Liver (tissue), 9 donors: ENCODE data around the gene ADGRA3. TPM values are rescaled to one million over a fixed set of nuclear protein-coding genes. Genes with fewer than 3 reads are reported as not detected.
A peak's percentile ranks its signal among the peaks of the same experiment; 100 is the strongest.

ENCODE experiments used
- DNase-seq: peaks from one replicate; pipeline ENCODE4 v3.0.0-alpha.2; 2017; ENCODE audit warnings: low spot score
- H3K27ac ChIP-seq, 2 donors: one replicate each; pipeline ENCODE4 v1.7.0; 2013; ENCODE audit warnings: inconsistent platforms in 2 of 2, low read length in 2 of 2, control low read depth in 1 of 2, low read depth in 1 of 2, mild to moderate bottlenecking in 1 of 2
- H3K27me3 ChIP-seq, 4 donors: one replicate each; pipeline versions ENCODE4 v1.6.1 to v1.7.0; 2013; ENCODE audit warnings: low read length in 3 of 4, inconsistent platforms in 1 of 4, mild to moderate bottlenecking in 1 of 4, moderate library complexity in 1 of 4; ENCODE audit not compliant: control insufficient read depth in 4 of 4, insufficient read depth in 4 of 4
- H3K36me3 ChIP-seq, 4 donors: one replicate each; pipeline versions ENCODE4 v1.6.1 to v1.7.0; 2013; ENCODE audit warnings: low read length in 3 of 4, mild to moderate bottlenecking in 3 of 4, low read depth in 1 of 4, moderate library complexity in 1 of 4; ENCODE audit not compliant: control insufficient read depth in 4 of 4, insufficient read depth in 3 of 4
- H3K4me1 ChIP-seq, 4 donors: one replicate each; pipeline versions ENCODE4 v1.6.1 to v1.7.0; 2013; ENCODE audit warnings: low read length in 3 of 4, mild to moderate bottlenecking in 3 of 4, moderate library complexity in 1 of 4; ENCODE audit not compliant: control insufficient read depth in 4 of 4, insufficient read depth in 4 of 4
- H3K4me3 ChIP-seq, 3 donors: one replicate each; pipeline versions ENCODE4 v1.6.1 to v1.7.0; 2013; ENCODE audit warnings: low read length in 3 of 3, control low read depth in 1 of 3, low read depth in 1 of 3, mild to moderate bottlenecking in 1 of 3
- H3K9ac ChIP-seq, 2 donors: one replicate each; pipeline ENCODE4 v1.7.0; 2013; ENCODE audit warnings: low read length in 2 of 2, mild to moderate bottlenecking in 2 of 2, moderate library complexity in 2 of 2, control low read depth in 1 of 2, low read depth in 1 of 2
- H3K9me3 ChIP-seq, 4 donors: one replicate each; pipeline versions ENCODE4 v1.6.1 to v1.7.0; 2013; ENCODE audit warnings: low read length in 3 of 4; ENCODE audit not compliant: control insufficient read depth in 4 of 4
- CTCF ChIP-seq: fragments of 150-350 bp; IDR thresholded peaks from 2 replicates; pipeline ENCODE4 v1.5.1; 2017; ENCODE audit warnings: improper control_type of control experiment, low read depth, low read length; ENCODE audit not compliant: missing input control
- EGR1 ChIP-seq, 2 donors: IDR thresholded peaks; 2 replicates each; pipeline ENCODE4 v1.6.1; 2016 to 2018; ENCODE audit warnings: antibody characterized with exemption in 2 of 2, low read depth in 2 of 2
- FOXA1 ChIP-seq: IDR thresholded peaks from 2 replicates; pipeline ENCODE4 v1.6.1; 2016; ENCODE audit warnings: antibody characterized with exemption
- FOXA2 ChIP-seq: IDR thresholded peaks from 2 replicates; pipeline ENCODE4 v1.6.1; 2016; ENCODE audit warnings: antibody characterized with exemption
- HNF4A ChIP-seq, 2 donors: conservative IDR thresholded peaks; 2 replicates each; pipeline ENCODE4 v1.6.1; 2016; ENCODE audit warnings: antibody characterized with exemption in 2 of 2, mild to moderate bottlenecking in 2 of 2
- HNF4G ChIP-seq: IDR thresholded peaks from 2 replicates; pipeline ENCODE4 v1.6.1; 2016; ENCODE audit warnings: antibody characterized with exemption
- JUND ChIP-seq, 2 donors: IDR thresholded peaks; 2 replicates each; pipeline ENCODE4 v1.6.1; 2016; ENCODE audit warnings: antibody characterized with exemption in 2 of 2
- MAX ChIP-seq: IDR thresholded peaks from 2 replicates; pipeline ENCODE4 v1.6.1; 2016; ENCODE audit warnings: antibody characterized with exemption
- NR2F2 ChIP-seq: IDR thresholded peaks from 2 replicates; pipeline ENCODE4 v1.6.1; 2016; ENCODE audit warnings: antibody characterized with exemption
- RAD21 ChIP-seq, 2 donors: IDR thresholded peaks; 2 replicates each; pipeline ENCODE4 v1.6.1; 2016; ENCODE audit warnings: antibody characterized with exemption in 2 of 2, mild to moderate bottlenecking in 2 of 2
- REST ChIP-seq: IDR thresholded peaks from 2 replicates; pipeline ENCODE4 v1.6.1; 2016; ENCODE audit warnings: antibody characterized with exemption, mild to moderate bottlenecking
- RXRA ChIP-seq, 2 donors: IDR thresholded peaks; 2 replicates each; pipeline ENCODE4 v1.6.1; 2017 to 2018; ENCODE audit warnings: antibody characterized with exemption in 2 of 2, mild to moderate bottlenecking in 1 of 2
- SP1 ChIP-seq: IDR thresholded peaks from 2 replicates; pipeline ENCODE4 v1.6.1; 2018; ENCODE audit warnings: antibody characterized with exemption, mild to moderate bottlenecking
- TAF1 ChIP-seq: conservative IDR thresholded peaks from 2 replicates; pipeline ENCODE4 v1.6.1; 2016; ENCODE audit warnings: antibody characterized with exemption, mild to moderate bottlenecking
- ZBTB33 ChIP-seq: IDR thresholded peaks from 2 replicates; pipeline ENCODE4 v1.6.1; 2016; ENCODE audit warnings: antibody characterized with exemption
- WGBS: extraction: QIAGEN DNeasy Blood & Tissue Kit; methylation state at CpG from one replicate; pipeline ENCODE4 v1.1.7; 2013; 5-methylcytosine and 5-hydroxymethylcytosine counted together
- polyA plus RNA-seq, 2 donors: library from polyadenylated mRNA; stranded (reverse) in 1 of 2; unstranded in 1 of 2; fragments of 200-250 nt in 1 of 2; fragments of >200 nt in 1 of 2; fragmentation: Nextera tagmentation in 1 of 2; extraction: Ambion mirVana in 1 of 2; gene quantifications; one replicate each; pipeline versions ENCODE4 v1.2.1 to v1.2.3, GENCODE V29; 2013 to 2015
- total RNA-seq, 2 donors: library from RNA; depleted of rRNA; stranded (reverse); fragments of >200 nt; gene quantifications; one replicate each; pipeline ENCODE4 v1.2.3, GENCODE V29; 2014
- donor health status: healthy.
- donor health status: healthy.
- donor health status: healthy.
- donor health status: healthy.
- donor health status: healthy.

The ADGRA3 gene
- total RNA-seq (100 to 1,000 TPM in 1 of 2 donors, 10 to 100 TPM in 1; 15.2 to 239 TPM), polyA plus RNA-seq (10 to 100 TPM; 26.7 to 38.5 TPM)

GRCh38 chr4:22515888-22516541 is at the start of gene ADGRA3:
ADGRA3 (minus strand) TSS chr4:22516066; CDS start chr4:22515784, 282 bp downstream.
- DNase-seq, result peak; percentile 71
- TF ChIP-seq RXRA (IDR thresholded peaks at IDR 0.05), result peak in 1 of 2 donors; percentile 13
- TF ChIP-seq SP1, result peak; percentile 22
- TF ChIP-seq NR2F2, result no peak
- peak; percentile 15 to 34 for TF ChIP-seq RAD21 (IDR thresholded peaks at IDR 0.05)
- peak; percentile 29 for TF ChIP-seq REST
- TF ChIP-seq HNF4A (conservative IDR thresholded peaks at IDR 0.05), result peak; percentile 57 to 67
- WGBS, result 1% methylated on average over 74 of the region's 74 CpGs
- Histone ChIP-seq H3K36me3 (no peaks in the 10 kb centered on the region), H3K4me3 (peak within 1 kb of the TSS; percentile 83 to 92 (median 84)), H3K4me1 (peaks cover 2 to 41% (median 14%) of the 10 kb centered on the region in 4 donors), H3K27me3 (no peaks in the 10 kb centered on the region), H3K9ac (peak within 1 kb of the TSS; percentile 67 to 92), H3K9me3 (no peaks in the 10 kb centered on the region), H3K27ac (peak within 1 kb of the TSS; percentile 83 to 90)

- no peak overlapping the region for H3K27ac ChIP-seq
Measured at GRCh38 chr4:22556495-22556894, 40.6 kb upstream of the ADGRA3 start.

GRCh38 chr4:22554670-22555069 is 38.8 kb upstream of the ADGRA3 start:
- Histone ChIP-seq H3K4me3 (no peak overlapping the region), H3K27ac (no peak overlapping the region), H3K4me1 (no peaks in the 10 kb centered on the region), H3K9ac (no peak overlapping the region), H3K27me3 (no peaks in the 10 kb centered on the region), H3K9me3 (no peaks in the 10 kb centered on the region), H3K36me3 (no peaks in the 10 kb centered on the region)
- WGBS, result 72% methylated on average over 2 of the region's 2 CpGs
- no peak for DNase-seq
- no peak for TF ChIP-seq FOXA2
- TF ChIP-seq JUND (IDR thresholded peaks at IDR 0.05), result no peak
- no peak for TF ChIP-seq HNF4G
- no peak for TF ChIP-seq ZBTB33
- no peak for TF ChIP-seq HNF4A (conservative IDR thresholded peaks at IDR 0.05)
- no peak for TF ChIP-seq EGR1 (IDR thresholded peaks at IDR 0.05; ENCODE audit: low read depth in 2 of 2)
- TF ChIP-seq CTCF, result no peak
- TF ChIP-seq NR2F2, result no peak
- no peak for TF ChIP-seq MAX
- TF ChIP-seq TAF1, result no peak
- TF ChIP-seq FOXA1, result no peak

More at GRCh38 chr4:22556495-22556894, 40.6 kb upstream of the ADGRA3 start:
- Histone ChIP-seq H3K4me3 (no peak overlapping the region), H3K36me3 (no peaks in the 10 kb centered on the region), H3K9ac (no peak overlapping the region), H3K27me3 (no peaks in the 10 kb centered on the region), H3K4me1 (no peaks in the 10 kb centered on the region), H3K9me3 (no peaks in the 10 kb centered on the region)
- DNase-seq, result no peak
- no peak for TF ChIP-seq CTCF
